ENCODE results near the gene SUPT16H.
A peak's percentile ranks its signal among the peaks of the same experiment; 100 is the strongest.
"Not testable (repeated sequence)": the region's sequence is repeated elsewhere in the genome, so short reads cannot be mapped to it uniquely, and the experiment has no call there.

SUPT16H gene

DNA sequence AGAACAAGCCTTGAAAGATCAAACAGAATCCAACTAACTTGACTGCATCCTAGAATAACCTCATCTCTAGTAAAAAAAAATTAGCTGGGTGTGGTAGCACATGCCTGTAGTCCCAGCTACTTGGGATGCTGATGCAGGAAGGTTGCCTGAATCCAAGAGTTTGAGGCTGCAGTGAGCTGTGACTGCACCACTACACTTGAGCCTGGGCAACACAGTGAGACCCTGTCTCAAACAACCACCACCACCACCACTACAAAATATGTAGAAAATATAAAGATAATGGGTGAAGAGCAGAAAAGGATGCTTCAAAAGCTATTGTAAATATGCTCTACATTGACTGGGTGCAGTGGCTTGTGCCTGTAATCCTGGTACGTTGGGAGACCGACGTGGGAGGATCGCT, 27.3 kb downstream of the SUPT16H start:
- no peak for DNase-seq

DNA sequence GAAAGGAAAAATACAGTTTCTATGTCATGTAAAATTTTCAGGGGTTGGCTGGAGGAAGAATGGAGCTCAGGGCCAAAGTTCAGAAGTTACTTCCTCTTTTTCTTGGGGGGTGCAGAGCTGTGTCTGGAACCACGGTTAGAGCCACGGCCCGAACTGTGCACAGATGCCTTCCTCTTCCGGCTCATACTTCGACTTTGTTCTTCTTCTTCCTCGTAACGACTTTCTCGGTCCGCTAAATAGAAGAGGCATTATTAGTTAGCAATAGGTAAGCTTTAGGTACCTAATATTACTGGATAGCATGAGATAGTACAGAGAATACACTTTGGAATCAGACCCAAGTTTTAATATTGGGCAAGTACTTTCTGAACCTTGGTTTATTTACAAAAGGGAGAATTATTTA, 31.2 kb downstream of the SUPT16H start:
- no peak for DNase-seq

DNA sequence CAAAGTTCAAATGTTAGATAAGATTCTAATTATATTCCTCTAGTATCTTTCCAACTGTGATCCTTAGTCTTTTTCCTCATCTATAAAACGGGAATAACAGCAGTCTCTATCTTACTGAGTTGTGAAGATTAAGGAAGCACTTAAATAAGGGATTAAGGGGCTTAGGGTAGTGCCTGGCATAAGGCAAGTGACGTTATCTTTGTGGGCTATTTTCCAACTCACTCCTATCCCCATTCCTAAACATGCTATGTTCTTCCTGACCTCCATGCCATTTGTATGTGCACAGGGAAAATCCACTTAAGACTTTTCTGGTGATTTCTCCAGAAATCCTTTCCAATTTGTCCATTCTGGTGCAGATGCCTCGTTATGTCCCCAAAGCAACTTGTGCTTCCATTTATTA, 33.3 kb downstream of the SUPT16H start:
- no peak for DNase-seq

- no peak for DNase-seq
Measured at GRCh38 chr14:21347201-21347600, 36.6 kb downstream of the SUPT16H start.

DNA sequence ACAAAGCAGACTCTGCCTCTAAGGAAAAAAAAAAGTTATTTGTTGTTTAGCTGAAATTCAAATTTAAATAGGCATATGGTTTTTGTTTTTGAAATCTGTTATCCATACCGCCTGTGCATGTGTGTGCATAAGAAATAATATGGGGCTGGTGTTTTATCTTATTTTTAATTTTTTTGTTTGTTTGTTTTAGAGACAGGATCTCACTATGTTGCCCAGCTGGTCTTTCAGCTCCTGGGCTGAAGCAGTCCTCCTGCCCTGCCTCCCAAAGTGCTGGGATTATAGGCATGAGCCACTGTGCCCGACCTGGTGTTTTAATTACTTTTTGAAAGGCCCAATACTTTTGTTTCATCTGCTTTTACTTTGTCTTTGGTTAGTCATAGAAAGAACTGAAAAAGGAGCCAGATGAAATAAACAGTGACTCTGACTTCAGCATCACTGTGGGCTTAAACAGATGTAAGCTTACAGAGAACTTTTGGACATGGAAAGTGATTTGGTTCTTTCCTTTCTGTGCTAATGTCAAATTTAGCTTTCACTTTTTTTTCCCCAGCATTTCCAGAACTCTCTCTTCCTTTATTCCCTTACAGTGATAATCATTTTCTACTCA, 37.2 kb downstream of the SUPT16H start:
- DNase-seq = no peak

DNA sequence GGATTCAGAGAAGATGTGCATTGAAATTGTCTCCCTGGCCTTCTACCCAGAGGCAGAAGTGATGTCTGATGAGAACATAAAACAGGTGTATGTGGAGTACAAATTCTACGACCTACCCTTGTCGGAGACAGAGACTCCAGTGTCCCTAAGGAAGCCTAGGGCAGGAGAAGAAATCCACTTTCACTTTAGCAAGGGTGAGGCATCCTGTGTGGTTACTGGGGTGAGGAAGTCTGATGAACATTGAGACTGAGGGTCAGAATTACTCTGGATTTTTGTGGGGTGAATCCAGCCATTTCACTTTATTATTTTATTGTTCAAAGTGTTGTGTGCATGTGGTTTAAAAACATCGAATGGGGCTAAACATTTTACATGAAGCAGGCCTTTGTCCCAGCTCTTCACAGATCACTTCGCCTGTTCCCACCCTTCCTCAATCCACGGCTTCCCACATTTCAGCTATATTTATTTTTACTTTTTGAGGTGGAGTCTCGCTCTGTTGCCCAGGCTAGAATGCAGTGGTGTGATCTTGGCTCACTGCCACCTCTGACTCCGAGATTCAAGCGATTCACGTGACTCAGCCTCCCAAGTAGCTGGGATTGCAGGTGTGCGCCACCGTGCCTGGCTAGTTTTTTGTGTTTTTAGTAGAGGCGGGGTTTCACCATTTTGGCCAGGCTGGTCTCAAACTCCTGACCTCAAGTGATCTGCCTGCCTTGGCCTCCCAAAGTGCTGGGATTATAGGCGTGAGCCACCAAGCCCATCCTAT, 40.6 kb downstream of the SUPT16H start:
- DNase-seq = no peak

GRCh38 chr14:21334202-21334906, 49.5 kb downstream of the SUPT16H start:
- DNase-seq = no peak

- DNase-seq = no peak
Measured at GRCh38 chr14:21332950-21333349, 50.9 kb downstream of the SUPT16H start.

DNA sequence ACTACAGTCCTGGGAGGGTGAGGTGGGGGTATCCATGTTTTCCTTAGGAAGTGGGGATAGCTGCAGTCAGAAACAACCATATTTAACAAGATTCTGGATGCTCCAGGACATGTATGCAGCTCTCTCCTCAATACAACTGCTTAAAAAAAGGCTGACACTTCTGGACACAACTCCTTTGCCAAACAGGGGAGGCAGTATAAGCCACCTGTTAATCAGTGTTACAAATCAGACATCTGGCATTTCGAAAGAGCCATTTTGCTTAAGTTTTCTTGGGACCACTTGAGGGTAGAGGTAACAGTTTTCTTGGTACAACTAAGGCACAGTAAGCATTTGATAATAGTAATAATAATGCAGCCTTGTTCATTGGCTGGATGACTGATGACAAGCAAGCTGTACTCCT, 56.8 kb downstream of the SUPT16H start:
- DNase-seq = no peak

- no peak for DNase-seq
Measured at GRCh38 chr14:21322716-21323115, 61.1 kb downstream of the SUPT16H start.

GRCh38 chr14:21320913-21321312, 62.9 kb downstream of the SUPT16H start:
- no peak for DNase-seq

- no peak for DNase-seq
Measured at GRCh38 chr14:21317398-21317797, 66.4 kb downstream of the SUPT16H start.

- DNase-seq = no peak
Measured at GRCh38 chr14:21313512-21313911, 70.3 kb downstream of the SUPT16H start.

DNA sequence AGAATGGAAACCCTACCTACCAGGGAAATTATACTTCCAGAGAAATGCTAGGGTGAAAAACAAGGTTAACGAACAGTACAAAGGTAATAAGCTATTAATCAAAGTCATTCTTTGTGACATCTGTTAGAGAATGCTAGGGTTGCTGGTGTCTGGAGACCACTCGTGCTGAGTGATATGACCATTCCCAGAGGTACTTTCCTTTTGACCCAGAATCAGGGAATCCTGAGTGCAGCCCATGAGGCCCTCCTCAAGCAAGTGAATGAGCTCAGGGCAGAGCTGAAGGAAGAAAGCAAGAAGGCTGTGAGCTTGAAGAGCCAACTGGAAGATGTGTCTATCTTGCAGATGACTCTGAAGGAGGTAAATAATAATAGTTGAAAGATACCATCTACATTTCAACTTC, 72.2 kb downstream of the SUPT16H start:
- DNase-seq = no peak

GRCh38 chr14:21309956-21310355, 73.9 kb downstream of the SUPT16H start:
- no peak for DNase-seq

- no peak for DNase-seq
Measured at GRCh38 chr14:21309238-21309636, 74.6 kb downstream of the SUPT16H start.

GRCh38 chr14:21308479-21309237, 75.2 kb downstream of the SUPT16H start:
- peak; percentile 94 for DNase-seq

DNA sequence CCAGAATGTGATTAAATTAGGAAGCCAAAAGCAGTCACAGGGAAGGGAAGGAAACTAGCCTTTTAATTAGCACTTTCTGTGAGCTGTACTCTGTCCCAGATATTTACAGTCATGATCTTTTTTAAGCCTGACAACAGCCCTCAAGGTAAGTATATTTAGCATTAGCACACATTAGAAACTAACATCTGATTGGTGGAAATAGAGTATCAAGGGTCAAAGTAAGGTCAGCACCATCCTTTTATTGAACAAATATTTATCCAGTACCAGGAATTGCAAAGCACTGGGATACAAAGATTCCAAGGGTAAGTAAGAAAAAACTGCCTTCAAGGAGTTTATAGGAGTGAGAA, 75.7 kb downstream of the SUPT16H start:
- DNase-seq = no peak

DNA sequence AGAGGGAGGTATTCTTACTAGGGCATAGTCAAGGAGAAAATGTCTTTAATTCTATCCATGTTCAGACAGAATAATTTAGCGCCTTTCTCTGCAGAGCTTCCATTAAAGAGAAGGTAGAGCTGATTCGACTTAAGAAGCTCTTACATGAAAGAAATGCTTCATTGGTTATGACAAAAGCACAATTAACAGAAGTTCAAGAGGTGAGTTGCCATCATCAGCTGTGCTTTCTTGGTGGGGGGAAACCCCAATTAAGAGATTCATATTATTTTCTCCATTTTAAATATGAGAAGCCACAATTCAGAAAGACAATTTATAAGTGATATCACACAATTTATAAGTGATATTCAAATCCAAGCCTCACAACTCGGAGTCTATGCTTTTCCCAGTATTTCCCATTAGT, 76.2 kb downstream of the SUPT16H start:
- DNase-seq = no peak

GRCh38 chr14:21302836-21303140, 81.0 kb downstream of the SUPT16H start:
- DNase-seq = not testable (repeated sequence)

- no peak for DNase-seq
Measured at GRCh38 chr14:21302013-21302835, 81.6 kb downstream of the SUPT16H start.

Data from NCI-H748 treated with DMSO at 0.1 percent for 48 hours (cell line).